Stimulated activated CD8-positive, alpha-beta memory T cell treated with anti-CD3 and anti-CD28 coated beads, Interleukin-15, amount 100 ng/mL, for 4 hours (primary cell): ENCODE results near the gene PXDN.
"Not testable (repeated sequence)": the region's sequence is repeated elsewhere in the genome, so short reads cannot be mapped to it uniquely, and the experiment has no call there.

Source experiments
- DNase-seq, 2 donors: peaks; one replicate each; pipeline ENCODE4 v3.0.0-alpha.2; 2020; ENCODE audit warnings: low read depth in 2 of 2

Gene PXDN

GRCh38 chr2:1631292-1632001 lies 112.9 kb downstream of the PXDN start:
- no peak for DNase-seq

GRCh38 chr2:1628893-1629292 lies 115.4 kb downstream of the PXDN start:
- DNase-seq: no peak

GRCh38 chr2:1627628-1628381 lies 116.5 kb downstream of the PXDN start:
- no peak for DNase-seq

GRCh38 chr2:1626271-1626681 lies 118.0 kb downstream of the PXDN start:
- DNase-seq: no peak

- DNase-seq: no peak
Measured at GRCh38 chr2:1625281-1626001, 118.9 kb downstream of the PXDN start.

- DNase-seq: no peak
Measured at GRCh38 chr2:1623906-1624445, 120.3 kb downstream of the PXDN start.

GRCh38 chr2:1622521-1623200 lies 121.7 kb downstream of the PXDN start:
- no peak for DNase-seq

- not testable (repeated sequence) for DNase-seq
Measured at GRCh38 chr2:1621976-1622375, 122.3 kb downstream of the PXDN start.

- DNase-seq: no peak
Measured at GRCh38 chr2:1621501-1621900, 122.8 kb downstream of the PXDN start.

GRCh38 chr2:1621041-1621440 lies 123.3 kb downstream of the PXDN start:
- DNase-seq: no peak

- no peak for DNase-seq
Measured at GRCh38 chr2:1620081-1620480, 124.2 kb downstream of the PXDN start.

GRCh38 chr2:1619556-1619955 lies 124.8 kb downstream of the PXDN start:
- DNase-seq: no peak

- no peak for DNase-seq
Measured at GRCh38 chr2:1618974-1619373, 125.3 kb downstream of the PXDN start.

GRCh38 chr2:1618191-1618961 lies 125.9 kb downstream of the PXDN start:
- no peak for DNase-seq

- no peak for DNase-seq
Measured at GRCh38 chr2:1617425-1618021, 126.8 kb downstream of the PXDN start.

- no peak for DNase-seq
Measured at GRCh38 chr2:1614564-1614963, 129.8 kb downstream of the PXDN start.

- DNase-seq: no peak
Measured at GRCh38 chr2:1613731-1614354, 130.5 kb downstream of the PXDN start.

- no peak for DNase-seq
Measured at GRCh38 chr2:1613078-1613445, 131.3 kb downstream of the PXDN start.

- no peak for DNase-seq
Measured at GRCh38 chr2:1612391-1613077, 131.8 kb downstream of the PXDN start.

GRCh38 chr2:1611886-1612285 lies 132.4 kb downstream of the PXDN start:
- DNase-seq: no peak
